Measurements from ENCODE around the gene SIGLEC12.
"Not testable (repeated sequence)": the region's sequence is repeated elsewhere in the genome, so short reads cannot be mapped to it uniquely, and the experiment has no call there.

Gene SIGLEC12

GRCh38 chr19:51524666-51525264 is 23.2 kb upstream of the SIGLEC12 start:
- no peak for DNase-seq (ENCODE audit: low read depth in 3 of 3)

GRCh38 chr19:51521781-51522180 is 20.2 kb upstream of the SIGLEC12 start:
- DNase-seq (ENCODE audit: low read depth in 3 of 3), result no peak

- no peak for DNase-seq (ENCODE audit: low read depth in 3 of 3)
Measured at GRCh38 chr19:51521357-51521756, 19.8 kb upstream of the SIGLEC12 start.

- DNase-seq (ENCODE audit: low read depth in 3 of 3), result no peak
Measured at GRCh38 chr19:51520728-51521127, 19.1 kb upstream of the SIGLEC12 start.

GRCh38 chr19:51514866-51515481 is 13.4 kb upstream of the SIGLEC12 start:
- DNase-seq (ENCODE audit: low read depth in 3 of 3), result no peak

- DNase-seq (ENCODE audit: low read depth in 3 of 3), result no peak
Measured at GRCh38 chr19:51513968-51514367, 12.4 kb upstream of the SIGLEC12 start.

GRCh38 chr19:51511353-51511752 is 9.8 kb upstream of the SIGLEC12 start:
- no peak for DNase-seq (ENCODE audit: low read depth in 3 of 3)

GRCh38 chr19:51509823-51510660 is 8.4 kb upstream of the SIGLEC12 start:
- no peak for DNase-seq (ENCODE audit: low read depth in 3 of 3)

GRCh38 chr19:51508059-51508733 is 6.6 kb upstream of the SIGLEC12 start:
- DNase-seq (ENCODE audit: low read depth in 3 of 3), result no peak

GRCh38 chr19:51507640-51508058 is 6.0 kb upstream of the SIGLEC12 start:
- no peak for DNase-seq (ENCODE audit: low read depth in 3 of 3)

- no peak for DNase-seq (ENCODE audit: low read depth in 3 of 3)
Measured at GRCh38 chr19:51507192-51507591, 5.6 kb upstream of the SIGLEC12 start.

- no peak for DNase-seq (ENCODE audit: low read depth in 3 of 3)
Measured at GRCh38 chr19:51505904-51506303, 4.3 kb upstream of the SIGLEC12 start.

GRCh38 chr19:51503896-51504295 is 2.3 kb upstream of the SIGLEC12 start:
- DNase-seq (ENCODE audit: low read depth in 3 of 3), result no peak

- DNase-seq (ENCODE audit: low read depth in 3 of 3), result no peak
Measured at GRCh38 chr19:51503286-51503817, 1.8 kb upstream of the SIGLEC12 start.

GRCh38 chr19:51500931-51501330 is 669 bp downstream of the SIGLEC12 start:
- DNase-seq (ENCODE audit: low read depth in 3 of 3), result not testable (repeated sequence)

GRCh38 chr19:51497666-51498065 is 3.9 kb downstream of the SIGLEC12 start:
- DNase-seq (ENCODE audit: low read depth in 3 of 3), result no peak

- DNase-seq (ENCODE audit: low read depth in 3 of 3), result no peak
Measured at GRCh38 chr19:51493776-51494175, 7.8 kb downstream of the SIGLEC12 start.

- no peak for DNase-seq (ENCODE audit: low read depth in 3 of 3)
Measured at GRCh38 chr19:51491586-51491985, 10.0 kb downstream of the SIGLEC12 start.

- no peak for DNase-seq (ENCODE audit: low read depth in 3 of 3)
Measured at GRCh38 chr19:51490676-51491075, 10.9 kb downstream of the SIGLEC12 start.

- DNase-seq (ENCODE audit: low read depth in 3 of 3), result no peak
Measured at GRCh38 chr19:51489113-51489512, 12.5 kb downstream of the SIGLEC12 start.

- no peak for DNase-seq (ENCODE audit: low read depth in 3 of 3)
Measured at GRCh38 chr19:51488491-51488890, 13.1 kb downstream of the SIGLEC12 start.

Measured in stimulated activated CD4-positive, alpha-beta T cell treated with anti-CD3 and anti-CD28 coated beads, TNF-alpha, amount 100 ng/mL, for 4 hours (primary cell).